GM23338 (cell line): ENCODE data around the gene PP2D1. TPM values are rescaled to one million over a fixed set of nuclear protein-coding genes. Genes with fewer than 3 reads are reported as not detected.

ENCODE experiments used
- ATAC-seq: fragments of 200-7000 bp; cut with Tn5 transposase; 3 replicates; pipeline ENCODE4 v1.9.1; 2020
- DNase-seq: peaks from one replicate; pipeline ENCODE4 v3.0.0-alpha.2; 2015; ENCODE audit warnings: low spot score
- H2AFZ ChIP-seq: fragments of 200-600 bp; sonication (generic); 2 replicates; pipeline ENCODE4 v1.8.0; 2016; ENCODE audit warnings: antibody characterized with exemption, mild to moderate bottlenecking, moderate library complexity
- H3F3A ChIP-seq: fragments of 200-600 bp; sonication (generic); replicated peaks from 2 replicates; pipeline ENCODE4 v1.8.0; 2017; ENCODE audit warnings: antibody characterized with exemption, mixed run types, low read depth
- H3K27ac ChIP-seq: fragments of 200-600 bp; sonication (generic); 2 replicates; pipeline ENCODE4 v1.6.1; 2016; ENCODE audit warnings: low read depth
- H3K27me3 ChIP-seq: fragments of 200-600 bp; sonication (generic); 2 replicates; pipeline ENCODE4 v1.8.0; 2016; ENCODE audit warnings: mild to moderate bottlenecking, mixed run types, moderate library complexity; ENCODE audit not compliant: insufficient read depth
- H3K36me3 ChIP-seq: fragments of 200-600 bp; sonication (generic); 2 replicates; pipeline ENCODE4 v1.8.0; 2016; ENCODE audit warnings: mild to moderate bottlenecking; ENCODE audit not compliant: insufficient read depth
- H3K4me1 ChIP-seq: fragments of 200-600 bp; sonication (generic); 2 replicates; pipeline ENCODE4 v1.8.0; 2016; ENCODE audit warnings: mild to moderate bottlenecking, moderate library complexity; ENCODE audit not compliant: insufficient read depth
- H3K4me2 ChIP-seq: fragments of 200-600 bp; sonication (generic); 2 replicates; pipeline ENCODE4 v1.7.1; 2017; ENCODE audit warnings: mixed run types
- H3K4me3 ChIP-seq: fragments of 200-600 bp; sonication (generic); 2 replicates; pipeline ENCODE4 v1.6.1; 2016; ENCODE audit warnings: mixed run types
- H3K79me2 ChIP-seq: fragments of 200-600 bp; sonication (generic); replicated peaks from 2 replicates; pipeline ENCODE4 v1.8.0; 2017; ENCODE audit warnings: mild to moderate bottlenecking; ENCODE audit not compliant: insufficient read depth
- H3K9me2 ChIP-seq: fragments of 200-600 bp; sonication (generic); 2 replicates; pipeline ENCODE4 v1.8.0; 2017; ENCODE audit not compliant: insufficient read depth
- H4K20me1 ChIP-seq: fragments of 200-600 bp; sonication (generic); replicated peaks from 2 replicates; pipeline ENCODE4 v1.8.0; 2017; ENCODE audit warnings: mild to moderate bottlenecking; ENCODE audit not compliant: insufficient read depth
- H3K27ac Mint-ChIP-seq: 2 replicates; pipeline ENCODE4 v1.8.0; 2020; ENCODE audit warnings: inconsistent platforms, mild to moderate bottlenecking, moderate library complexity, mixed read lengths
- H3K27me3 Mint-ChIP-seq: 3 replicates; pipeline ENCODE4 v1.8.0; 2022; ENCODE audit warnings: low read depth, mild to moderate bottlenecking, moderate library complexity, mixed read lengths, inconsistent platforms; ENCODE audit not compliant: insufficient read depth, poor library complexity
- H3K36me3 Mint-ChIP-seq: 3 replicates; pipeline ENCODE4 v1.8.0; 2021; ENCODE audit warnings: low read depth, mild to moderate bottlenecking, inconsistent platforms, moderate library complexity, mixed read lengths
- H3K4me1 Mint-ChIP-seq: 3 replicates; pipeline ENCODE4 v1.8.0; 2020; ENCODE audit warnings: mild to moderate bottlenecking, inconsistent platforms, mixed read lengths
- H3K4me3 Mint-ChIP-seq: 3 replicates; pipeline ENCODE4 v1.8.0; 2021; ENCODE audit warnings: moderate library complexity, mild to moderate bottlenecking, inconsistent platforms, mixed read lengths
- H3K9me3 Mint-ChIP-seq: 3 replicates; pipeline ENCODE4 v1.8.0; 2020; ENCODE audit warnings: moderate library complexity, mild to moderate bottlenecking, inconsistent platforms, mixed read lengths
- CREB1 ChIP-seq: fragments of 250-450 bp; sonication (Bioruptor Pico); IDR thresholded peaks from 2 replicates; pipeline ENCODE4 v1.5.0; 2020; ENCODE audit warnings: low read depth, mild to moderate bottlenecking, moderate library complexity
- EZH2 ChIP-seq: fragments of 200-600 bp; sonication (generic); IDR thresholded peaks from one replicate; pipeline ENCODE4 v1.8.0; 2017; ENCODE audit warnings: antibody characterized with exemption, mild to moderate bottlenecking, low read depth; ENCODE audit not compliant: unreplicated experiment
- EZH2phosphoT487 ChIP-seq: fragments of 200-600 bp; sonication (generic); IDR thresholded peaks from one replicate; pipeline ENCODE4 v1.8.1; 2018; ENCODE audit warnings: antibody characterized with exemption; ENCODE audit not compliant: unreplicated experiment
- JUNB ChIP-seq: IDR thresholded peaks from one replicate; pipeline ENCODE4 v1.6.1; 2016; ENCODE audit warnings: antibody characterized with exemption; ENCODE audit not compliant: unreplicated experiment
- NANOG ChIP-seq: IDR thresholded peaks from 2 replicates; pipeline ENCODE4 v1.6.1; 2016; ENCODE audit warnings: antibody characterized with exemption, borderline replicate concordance
- POLR2AphosphoS5 ChIP-seq: IDR thresholded peaks from 2 replicates; pipeline ENCODE4 v1.6.1; 2016; ENCODE audit warnings: antibody characterized with exemption, low read depth
- STAT1 ChIP-seq: IDR thresholded peaks from one replicate; pipeline ENCODE4 v1.6.1; 2016; ENCODE audit warnings: antibody characterized with exemption; ENCODE audit not compliant: unreplicated experiment
- ZNF114 ChIP-seq: fragments of 250-450 bp; sonication (Bioruptor Pico); IDR thresholded peaks from 2 replicates; pipeline ENCODE4 v1.5.0; 2020; ENCODE audit warnings: mild to moderate bottlenecking, moderate library complexity
- ZNF331 ChIP-seq: fragments of 250-450 bp; sonication (Bioruptor Pico); IDR thresholded peaks from 2 replicates; pipeline ENCODE4 v1.5.0; 2020; ENCODE audit warnings: low read depth, mild to moderate bottlenecking, moderate library complexity
- polyA plus RNA-seq: library from polyadenylated mRNA; unstranded; fragments of >200 nt; fragmentation: Nextera tagmentation; extraction: Ambion mirVana; gene quantifications from 2 replicates; pipeline ENCODE4 v1.2.1, GENCODE V29; 2016
- total RNA-seq: library from RNA; depleted of rRNA; stranded (reverse); fragments of >200 nt; shearing (Covaris generic); gene quantifications from 2 replicates; pipeline ENCODE4 v1.2.3, GENCODE V29; 2014
- TF ChIP-seq, protein P1 (sequence below), 2 experiments: fragments of 200-600 bp in 1 of 2; sonication (generic) in 1 of 2; conservative IDR thresholded peaks; 2 replicates each; pipeline versions ENCODE4 v1.5.1 to v1.6.1; 2016 to 2017; ENCODE audit warnings: antibody characterized with exemption in 2 of 2, low read depth in 2 of 2, mild to moderate bottlenecking in 2 of 2, moderate library complexity in 1 of 2
- TF ChIP-seq, protein P2 (sequence below): IDR thresholded peaks from one replicate; pipeline ENCODE4 v1.6.1; 2018; ENCODE audit warnings: antibody characterized with exemption; ENCODE audit not compliant: unreplicated experiment

PP2D1 gene
- total and polyA plus RNA-seq, 2 experiments from 2014 or later, result 0.40 TPM; not detected in 1

DNA sequence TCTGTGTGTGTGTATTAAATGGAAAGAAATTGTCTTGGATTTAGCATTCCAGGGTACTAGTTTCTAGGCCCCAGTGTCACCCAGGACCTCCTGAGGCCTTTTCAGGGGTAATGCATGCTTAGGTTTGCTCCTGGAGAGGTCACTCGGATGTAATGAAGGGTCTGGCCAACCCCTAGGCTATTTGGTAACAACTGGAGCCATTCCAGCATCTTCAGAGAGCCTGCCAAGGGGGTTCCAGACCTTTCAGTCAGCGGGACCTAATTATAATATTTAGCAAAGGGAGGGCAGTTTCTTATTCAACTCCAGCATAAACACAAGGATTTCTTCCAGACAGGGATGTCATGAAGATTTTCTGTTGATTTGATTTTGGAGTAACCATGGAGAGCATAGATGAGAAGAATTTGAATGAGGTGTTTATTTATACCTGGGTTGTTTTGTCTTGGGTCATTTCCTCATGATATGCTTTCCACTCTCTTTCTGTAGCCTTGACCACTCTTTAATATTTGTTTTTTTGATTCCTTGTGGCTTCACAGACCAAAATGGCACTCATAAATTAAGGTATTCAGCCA is 45.6 kb upstream of the PP2D1 start (continued):
- TF ChIP-seq, protein P1, sequence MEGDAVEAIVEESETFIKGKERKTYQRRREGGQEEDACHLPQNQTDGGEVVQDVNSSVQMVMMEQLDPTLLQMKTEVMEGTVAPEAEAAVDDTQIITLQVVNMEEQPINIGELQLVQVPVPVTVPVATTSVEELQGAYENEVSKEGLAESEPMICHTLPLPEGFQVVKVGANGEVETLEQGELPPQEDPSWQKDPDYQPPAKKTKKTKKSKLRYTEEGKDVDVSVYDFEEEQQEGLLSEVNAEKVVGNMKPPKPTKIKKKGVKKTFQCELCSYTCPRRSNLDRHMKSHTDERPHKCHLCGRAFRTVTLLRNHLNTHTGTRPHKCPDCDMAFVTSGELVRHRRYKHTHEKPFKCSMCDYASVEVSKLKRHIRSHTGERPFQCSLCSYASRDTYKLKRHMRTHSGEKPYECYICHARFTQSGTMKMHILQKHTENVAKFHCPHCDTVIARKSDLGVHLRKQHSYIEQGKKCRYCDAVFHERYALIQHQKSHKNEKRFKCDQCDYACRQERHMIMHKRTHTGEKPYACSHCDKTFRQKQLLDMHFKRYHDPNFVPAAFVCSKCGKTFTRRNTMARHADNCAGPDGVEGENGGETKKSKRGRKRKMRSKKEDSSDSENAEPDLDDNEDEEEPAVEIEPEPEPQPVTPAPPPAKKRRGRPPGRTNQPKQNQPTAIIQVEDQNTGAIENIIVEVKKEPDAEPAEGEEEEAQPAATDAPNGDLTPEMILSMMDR (conservative IDR thresholded peaks at IDR 0.05; ENCODE audit: low read depth in 2 of 2), result no peak
- TF ChIP-seq, protein P2, sequence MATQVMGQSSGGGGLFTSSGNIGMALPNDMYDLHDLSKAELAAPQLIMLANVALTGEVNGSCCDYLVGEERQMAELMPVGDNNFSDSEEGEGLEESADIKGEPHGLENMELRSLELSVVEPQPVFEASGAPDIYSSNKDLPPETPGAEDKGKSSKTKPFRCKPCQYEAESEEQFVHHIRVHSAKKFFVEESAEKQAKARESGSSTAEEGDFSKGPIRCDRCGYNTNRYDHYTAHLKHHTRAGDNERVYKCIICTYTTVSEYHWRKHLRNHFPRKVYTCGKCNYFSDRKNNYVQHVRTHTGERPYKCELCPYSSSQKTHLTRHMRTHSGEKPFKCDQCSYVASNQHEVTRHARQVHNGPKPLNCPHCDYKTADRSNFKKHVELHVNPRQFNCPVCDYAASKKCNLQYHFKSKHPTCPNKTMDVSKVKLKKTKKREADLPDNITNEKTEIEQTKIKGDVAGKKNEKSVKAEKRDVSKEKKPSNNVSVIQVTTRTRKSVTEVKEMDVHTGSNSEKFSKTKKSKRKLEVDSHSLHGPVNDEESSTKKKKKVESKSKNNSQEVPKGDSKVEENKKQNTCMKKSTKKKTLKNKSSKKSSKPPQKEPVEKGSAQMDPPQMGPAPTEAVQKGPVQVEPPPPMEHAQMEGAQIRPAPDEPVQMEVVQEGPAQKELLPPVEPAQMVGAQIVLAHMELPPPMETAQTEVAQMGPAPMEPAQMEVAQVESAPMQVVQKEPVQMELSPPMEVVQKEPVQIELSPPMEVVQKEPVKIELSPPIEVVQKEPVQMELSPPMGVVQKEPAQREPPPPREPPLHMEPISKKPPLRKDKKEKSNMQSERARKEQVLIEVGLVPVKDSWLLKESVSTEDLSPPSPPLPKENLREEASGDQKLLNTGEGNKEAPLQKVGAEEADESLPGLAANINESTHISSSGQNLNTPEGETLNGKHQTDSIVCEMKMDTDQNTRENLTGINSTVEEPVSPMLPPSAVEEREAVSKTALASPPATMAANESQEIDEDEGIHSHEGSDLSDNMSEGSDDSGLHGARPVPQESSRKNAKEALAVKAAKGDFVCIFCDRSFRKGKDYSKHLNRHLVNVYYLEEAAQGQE, result no peak
- TF ChIP-seq POLR2AphosphoS5, result no peak
- no peak for TF ChIP-seq STAT1

DNA sequence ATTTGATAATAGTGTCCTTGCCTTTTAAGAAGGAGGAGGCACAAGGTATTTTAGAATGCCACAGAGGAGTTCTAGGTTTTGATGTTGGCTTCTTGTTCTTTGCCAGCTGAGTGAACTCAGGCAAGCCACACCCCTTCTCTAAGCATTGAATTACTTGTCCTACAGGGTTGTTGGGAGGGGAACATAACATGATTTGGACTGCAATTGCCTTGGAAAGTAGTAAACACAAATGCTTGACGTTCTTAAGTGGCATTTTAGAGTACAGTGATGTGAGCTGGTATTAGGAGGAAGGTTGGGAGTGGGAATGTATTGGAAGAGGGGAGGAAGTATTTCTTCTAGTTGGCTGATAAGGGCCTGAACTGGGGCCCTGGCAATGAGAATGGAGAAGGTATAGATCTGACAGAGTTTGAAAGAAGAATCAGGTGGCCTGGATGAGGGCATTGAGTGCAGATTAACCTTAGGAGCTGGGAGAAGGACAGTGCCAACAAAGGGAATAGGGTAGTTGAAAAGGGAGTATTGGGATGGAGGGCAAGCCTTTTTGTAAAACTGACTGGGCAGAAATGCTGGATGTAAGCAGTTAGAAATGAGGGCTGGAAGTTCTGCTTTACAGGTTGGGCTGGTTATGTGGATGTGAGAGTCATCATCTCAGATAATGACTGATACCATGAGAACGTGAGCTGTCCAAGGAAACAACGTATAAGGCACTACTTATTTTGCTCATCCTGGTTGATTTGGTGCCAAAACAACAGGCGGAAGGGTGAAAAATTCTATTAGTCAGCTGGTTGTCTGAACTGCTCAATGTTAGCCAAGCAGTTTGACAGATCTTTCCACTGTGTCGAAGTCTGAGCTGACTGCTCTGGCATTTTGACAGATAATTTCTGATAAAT is 44.9 kb upstream of the PP2D1 start:
- H3K9me3 Mint-ChIP-seq, result no peaks in the 10 kb centered on the region
- H3K4me3 ChIP-seq, result no peak overlapping the region
- peaks cover 9% of the 10 kb centered on the region for H3K4me1 ChIP-seq
- H4K20me1 ChIP-seq, result no peaks in the 10 kb centered on the region; the same call in 1 of the 2 replicates
- no peaks in the 10 kb centered on the region for H3K4me1 Mint-ChIP-seq
- no peaks in the 10 kb centered on the region for H3K79me2 ChIP-seq
- no peak for TF ChIP-seq CREB1 (CRISPR knock-in tag)
- no peak for TF ChIP-seq NANOG
- no peak for TF ChIP-seq EZH2phosphoT487
- TF ChIP-seq ZNF114, result no peak
- TF ChIP-seq JUNB, result no peak
- TF ChIP-seq, protein P2, result no peak
- TF ChIP-seq, protein P1 (conservative IDR thresholded peaks at IDR 0.05; ENCODE audit: low read depth in 2 of 2), result no peak
- TF ChIP-seq ZNF331, result no peak
- TF ChIP-seq EZH2, result no peak
- TF ChIP-seq STAT1, result no peak
- H3K4me2 ChIP-seq, result no peak overlapping the region
- no peaks in the 10 kb centered on the region for H3K36me3 ChIP-seq
- DNase-seq (no peak), ATAC-seq (no peak)
- no peaks in the 10 kb centered on the region for H3K36me3 Mint-ChIP-seq
- no peak overlapping the region for H2AFZ ChIP-seq
- no peak overlapping the region for H3K4me3 Mint-ChIP-seq
- H3K27ac Mint-ChIP-seq, result no peak overlapping the region
- no peaks in the 10 kb centered on the region for H3K9me2 ChIP-seq
- no peaks in the 10 kb centered on the region for H3K27me3 Mint-ChIP-seq
- H3K27ac ChIP-seq, result no peak overlapping the region
- no peaks in the 10 kb centered on the region for H3K27me3 ChIP-seq
- H3F3A ChIP-seq, result no peaks in the 10 kb centered on the region
